ENCODE results near the gene GLIPR1L2. TPM values are rescaled to one million over a fixed set of nuclear protein-coding genes. Genes with fewer than 3 reads are reported as not detected.
A peak's percentile ranks its signal among the peaks of the same experiment; 100 is the strongest.

GLIPR1L2 gene
- total and polyA plus RNA-seq, 9 donors: 0.60 to 5.2 (median 2.0) TPM

- intact Hi-C loops (cut with DNase I): loop anchor here in 2 of 4 donors (10.0 kb wide), 1 partner anchor 146 kb away; the partner anchor contains the start of genes CAPS2 (in 2 of the 2) and GLIPR1L1 (in 2 of the 2)
- TF ChIP-seq CTCF (IDR thresholded peaks at IDR 0.05): no peak
- no peak for TF ChIP-seq POLR2A (IDR thresholded peaks at IDR 0.05)
- no peak for TF ChIP-seq EP300 (IDR thresholded peaks at IDR 0.05)
- no peak for DNase-seq
- no peaks in the 10 kb centered on the region for H3K9me3 ChIP-seq
- H3K4me1 ChIP-seq (ENCODE audit: insufficient read depth): peaks cover 5% of the 10 kb centered on the region
- H3K27me3 ChIP-seq: no peaks in the 10 kb centered on the region
- H3K4me3 ChIP-seq: peak overlapping the region; percentile 50
- H3K36me3 ChIP-seq: no peaks in the 10 kb centered on the region
- H3K27ac ChIP-seq: peak overlapping the region in 1 of 2 donors; percentile 68
- WGBS, 3 donors: 4 to 10% (median 5%) methylated on average over 5 of the region's 5 CpGs
Observed at GRCh38 chr12:75481013-75481705, 90.3 kb downstream of the GLIPR1L2 start.

DNA sequence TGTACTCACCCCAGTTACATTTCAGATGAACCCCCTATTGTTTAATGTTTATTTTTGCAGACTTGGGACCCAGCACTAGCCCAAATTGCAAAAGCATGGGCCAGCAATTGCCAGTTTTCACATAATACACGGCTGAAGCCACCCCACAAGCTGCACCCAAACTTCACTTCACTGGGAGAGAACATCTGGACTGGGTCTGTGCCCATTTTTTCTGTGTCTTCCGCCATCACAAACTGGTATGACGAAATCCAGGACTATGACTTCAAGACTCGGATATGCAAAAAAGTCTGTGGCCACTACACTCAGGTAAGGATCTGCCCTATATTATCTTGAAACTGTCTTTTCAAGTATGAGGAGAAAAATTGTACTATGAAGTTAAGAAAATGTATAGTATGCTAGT is 90.9 kb downstream of the GLIPR1L2 start:
- no peaks in the 10 kb centered on the region for H3K36me3 ChIP-seq
- 67 to 71% (median 68%) methylated on average over 4 of the region's 4 CpGs for WGBS, 3 donors
- H3K9me3 ChIP-seq: no peaks in the 10 kb centered on the region
- H3K27me3 ChIP-seq: no peaks in the 10 kb centered on the region
- intact Hi-C loops (cut with DNase I): loop anchor here in 2 of 4 donors (10.0 kb wide), 1 partner anchor 147 kb away; the partner anchor contains the start of genes CAPS2 (in 2 of the 2) and GLIPR1L1 (in 2 of the 2)
- peaks cover 5% of the 10 kb centered on the region for H3K4me1 ChIP-seq (ENCODE audit: insufficient read depth)
- TF ChIP-seq EP300 (IDR thresholded peaks at IDR 0.05) (no peak), POLR2A (IDR thresholded peaks at IDR 0.05) (no peak), CTCF (IDR thresholded peaks at IDR 0.05) (no peak)
- no peak for DNase-seq
- H3K27ac ChIP-seq: no peak overlapping the region
- H3K4me3 ChIP-seq: peak overlapping the region; percentile 50

Other genes starting within 250 kb of the GLIPR1L2 start
- not detected for gene KCNC2, start 181.2 kb upstream of the GLIPR1L2 start, total RNA-seq
- gene KCNC2, start 181.2 kb upstream of the GLIPR1L2 start, polyA plus RNA-seq: not detected
- gene CAPS2, start 60.8 kb upstream of the GLIPR1L2 start, total RNA-seq: 10 to 100 TPM; 14.3 to 27.9 (median 19.3) TPM
- 1 to 10 TPM; 7.5 to 8.9 TPM for gene CAPS2, start 60.8 kb upstream of the GLIPR1L2 start, polyA plus RNA-seq
- gene GLIPR1L1, start 56.4 kb upstream of the GLIPR1L2 start, total RNA-seq: not detected
- not detected for gene GLIPR1L1, start 56.4 kb upstream of the GLIPR1L2 start, polyA plus RNA-seq
- 10 to 100 TPM in 5 of 7 donors, 1 to 10 TPM in 2; 8.5 to 53.4 (median 27.9) TPM for gene GLIPR1, start 89.7 kb downstream of the GLIPR1L2 start, total RNA-seq
- 100 to 1,000 TPM in 1 of 2 donors, 10 to 100 TPM in 1; 10.5 to 122 TPM for gene GLIPR1, start 89.7 kb downstream of the GLIPR1L2 start, polyA plus RNA-seq
- gene KRR1, start 120.5 kb downstream of the GLIPR1L2 start, total RNA-seq: 10 to 100 TPM; 26.2 to 69.1 (median 48.7) TPM
- gene KRR1, start 120.5 kb downstream of the GLIPR1L2 start, polyA plus RNA-seq: 10 to 100 TPM; 12.1 to 29.0 TPM

All from ovary (tissue), 9 donors.